GM12892 (cell line): ENCODE data around the gene CRYBG2.

Experiments
- POLR2A ChIP-seq: IDR thresholded peaks from 2 replicates; pipeline ENCODE4 v1.6.1; 2011; ENCODE audit warnings: low read depth, low read length, control low read depth
- POLR2AphosphoS5 ChIP-seq: IDR thresholded peaks from 2 replicates; pipeline ENCODE4 v1.6.1; 2011; ENCODE audit warnings: low read depth, low read length, control low read depth
- TAF1 ChIP-seq: IDR thresholded peaks from 2 replicates; pipeline ENCODE4 v1.6.1; 2011; ENCODE audit warnings: low read depth, mild to moderate bottlenecking, control low read depth, low read length, borderline replicate concordance

- no peak for TF ChIP-seq POLR2A
- no peak for TF ChIP-seq TAF1
- no peak for TF ChIP-seq POLR2AphosphoS5
These were observed 56.7 kb downstream of the CRYBG2 start for GRCh38 chr1:26297057-26297790.
